ENCODE measurements around the gene BRPF3. TPM values are rescaled to one million over a fixed set of nuclear protein-coding genes. Genes with fewer than 3 reads are reported as not detected.

Gene BRPF3
- total RNA-seq, 1 experiment from 2014 or later, result 19.4 TPM

DNA sequence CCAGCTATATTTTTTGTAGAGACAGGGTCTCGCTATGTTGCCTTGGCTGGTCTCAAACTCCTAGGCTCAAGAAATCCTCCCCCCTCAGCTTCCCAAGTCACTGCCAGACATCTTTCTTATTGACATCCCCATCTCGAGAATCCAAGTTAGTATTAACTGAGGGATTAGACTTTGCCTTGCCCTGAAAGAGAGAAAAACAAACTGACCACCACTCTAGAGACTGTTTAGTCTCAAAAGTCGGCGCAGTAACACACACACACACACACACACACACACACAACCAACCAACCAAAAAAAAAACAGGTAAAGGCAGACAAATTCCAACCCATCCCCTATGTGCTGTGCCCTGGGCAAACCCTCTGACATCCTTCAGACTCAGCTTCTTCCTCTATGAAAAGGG, 46.1 kb downstream of the BRPF3 start:
- no TSS peak for BruUV-seq (replicated peaks)
- peaks cover 30% of the 10 kb centered on the region for H3K27me3 Mint-ChIP-seq (ENCODE audit: insufficient read depth, unreplicated experiment)
- H3K4me3 Mint-ChIP-seq (ENCODE audit: unreplicated experiment), result no peak overlapping the region
- ChIA-PET POLR2A (interaction anchor here (1.0 to 1.2 kb wide), 2 partner anchors 12 to 43 kb away, joined by 4 read pairs; no protein-coding TSS in a partner anchor), CTCF (interaction anchor here (1.0 kb wide), 1 partner anchor 98 kb away, joined by 3 read pairs; no protein-coding TSS in a partner anchor)
- H3K9me3 Mint-ChIP-seq (ENCODE audit: unreplicated experiment), result no peaks in the 10 kb centered on the region
- intact Hi-C loops (cut with micrococcal nuclease), result no loop called here
- H3K4me1 Mint-ChIP-seq (ENCODE audit: insufficient read depth, unreplicated experiment), result peaks cover 7% of the 10 kb centered on the region
- no peak for DNase-seq (ENCODE audit: unreplicated experiment)
- no peak overlapping the region for H3K27ac Mint-ChIP-seq (ENCODE audit: low read depth, unreplicated experiment)
- no peaks in the 10 kb centered on the region for H3K36me3 Mint-ChIP-seq (ENCODE audit: insufficient read depth, unreplicated experiment)
- TF ChIP-seq, protein P1, sequence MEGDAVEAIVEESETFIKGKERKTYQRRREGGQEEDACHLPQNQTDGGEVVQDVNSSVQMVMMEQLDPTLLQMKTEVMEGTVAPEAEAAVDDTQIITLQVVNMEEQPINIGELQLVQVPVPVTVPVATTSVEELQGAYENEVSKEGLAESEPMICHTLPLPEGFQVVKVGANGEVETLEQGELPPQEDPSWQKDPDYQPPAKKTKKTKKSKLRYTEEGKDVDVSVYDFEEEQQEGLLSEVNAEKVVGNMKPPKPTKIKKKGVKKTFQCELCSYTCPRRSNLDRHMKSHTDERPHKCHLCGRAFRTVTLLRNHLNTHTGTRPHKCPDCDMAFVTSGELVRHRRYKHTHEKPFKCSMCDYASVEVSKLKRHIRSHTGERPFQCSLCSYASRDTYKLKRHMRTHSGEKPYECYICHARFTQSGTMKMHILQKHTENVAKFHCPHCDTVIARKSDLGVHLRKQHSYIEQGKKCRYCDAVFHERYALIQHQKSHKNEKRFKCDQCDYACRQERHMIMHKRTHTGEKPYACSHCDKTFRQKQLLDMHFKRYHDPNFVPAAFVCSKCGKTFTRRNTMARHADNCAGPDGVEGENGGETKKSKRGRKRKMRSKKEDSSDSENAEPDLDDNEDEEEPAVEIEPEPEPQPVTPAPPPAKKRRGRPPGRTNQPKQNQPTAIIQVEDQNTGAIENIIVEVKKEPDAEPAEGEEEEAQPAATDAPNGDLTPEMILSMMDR (IDR thresholded peaks at IDR 0.05; ENCODE audit: unreplicated experiment), result no peak

DNA sequence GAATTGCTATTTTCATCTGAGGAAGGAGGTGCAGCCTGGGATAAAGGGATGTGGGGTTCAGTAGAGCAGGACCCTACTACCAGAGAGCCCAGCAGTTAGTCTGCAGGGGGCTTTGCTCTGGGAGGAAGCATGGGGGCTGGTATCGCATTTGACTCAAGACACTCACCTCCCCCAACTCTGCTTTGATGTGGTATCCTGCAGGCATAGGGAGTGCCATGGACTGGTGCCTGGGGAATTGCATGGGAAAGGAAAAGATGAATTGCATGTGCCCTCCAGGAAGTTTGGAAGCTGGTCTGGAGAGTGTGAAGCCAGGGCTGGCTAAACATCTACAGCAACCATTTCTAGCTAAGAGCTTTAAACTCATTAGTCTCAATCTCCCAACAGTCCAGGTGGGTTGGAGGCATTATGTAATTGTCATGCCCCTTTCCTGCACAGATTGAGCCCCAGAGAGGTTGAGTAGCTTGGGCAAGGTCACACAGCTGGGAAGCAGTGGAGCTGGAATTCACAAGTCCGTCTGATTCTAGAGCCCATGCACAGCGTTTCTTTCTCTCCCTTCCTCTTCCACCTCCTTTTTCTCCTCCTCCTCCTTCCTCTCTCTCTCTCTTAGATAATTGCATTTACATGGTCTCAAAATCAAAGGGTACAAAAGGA, 47.1 kb downstream of the BRPF3 start:
- Mint-ChIP-seq H3K4me1 (ENCODE audit: insufficient read depth, unreplicated experiment) (peaks cover 7% of the 10 kb centered on the region), H3K27ac (ENCODE audit: low read depth, unreplicated experiment) (no peak overlapping the region), H3K4me3 (ENCODE audit: unreplicated experiment) (no peak overlapping the region), H3K27me3 (ENCODE audit: insufficient read depth, unreplicated experiment) (peaks cover 30% of the 10 kb centered on the region), H3K36me3 (ENCODE audit: insufficient read depth, unreplicated experiment) (no peaks in the 10 kb centered on the region), H3K9me3 (ENCODE audit: unreplicated experiment) (no peaks in the 10 kb centered on the region)
- CTCF ChIA-PET, result interaction anchor here (1.0 kb wide), 1 partner anchor 97 kb away, joined by 3 read pairs; no protein-coding TSS in a partner anchor
- intact Hi-C loops (cut with micrococcal nuclease), result no loop called here
- no TSS peak for BruUV-seq (replicated peaks)
- DNase-seq (ENCODE audit: unreplicated experiment), result no peak
- TF ChIP-seq, protein P1 (IDR thresholded peaks at IDR 0.05; ENCODE audit: unreplicated experiment), result no peak
- POLR2A ChIA-PET, result no interaction called here

DNA sequence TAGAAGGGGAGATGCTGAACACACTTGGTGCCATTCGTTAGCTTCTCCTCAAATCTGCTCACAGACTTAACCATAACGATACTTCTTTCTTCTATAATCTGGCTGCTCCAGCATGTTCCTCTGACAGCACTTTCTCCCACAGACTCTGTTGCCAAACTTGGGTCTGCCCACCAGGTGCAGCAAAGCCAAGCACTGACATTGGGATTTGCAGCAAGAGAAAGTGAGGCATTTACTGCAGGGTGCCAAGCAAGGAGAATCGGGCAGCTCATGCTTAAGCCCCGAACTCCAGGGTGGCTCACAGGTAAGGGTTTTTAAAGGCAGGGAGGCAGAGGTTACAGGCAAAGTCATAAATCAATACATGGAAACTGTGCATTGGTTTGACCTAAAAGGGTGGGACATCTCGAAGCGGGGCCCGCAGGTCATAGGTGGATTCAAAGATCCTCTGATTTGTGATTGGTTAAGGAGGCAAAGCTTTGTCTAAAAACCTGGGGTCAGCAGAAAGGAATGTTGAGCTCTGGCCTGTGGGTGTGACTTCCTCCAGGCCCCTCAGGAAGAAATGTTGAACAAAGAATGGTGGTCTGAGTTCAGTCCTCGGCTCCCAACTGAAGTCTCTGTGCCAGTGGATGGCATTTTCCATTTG, 48.2 kb downstream of the BRPF3 start:
- H3K4me3 Mint-ChIP-seq (ENCODE audit: unreplicated experiment), result no peak overlapping the region
- BruUV-seq (replicated peaks), result no TSS peak
- DNase-seq (ENCODE audit: unreplicated experiment), result no peak
- H3K36me3 Mint-ChIP-seq (ENCODE audit: insufficient read depth, unreplicated experiment), result no peaks in the 10 kb centered on the region
- H3K4me1 Mint-ChIP-seq (ENCODE audit: insufficient read depth, unreplicated experiment), result peaks cover 7% of the 10 kb centered on the region
- H3K27ac Mint-ChIP-seq (ENCODE audit: low read depth, unreplicated experiment), result no peak overlapping the region
- ChIA-PET POLR2A (no interaction called here), CTCF (no interaction called here)
- intact Hi-C loops (cut with micrococcal nuclease), result no loop called here
- H3K9me3 Mint-ChIP-seq (ENCODE audit: unreplicated experiment), result no peaks in the 10 kb centered on the region
- TF ChIP-seq, protein P1 (IDR thresholded peaks at IDR 0.05; ENCODE audit: unreplicated experiment), result no peak
- peaks cover 30% of the 10 kb centered on the region for H3K27me3 Mint-ChIP-seq (ENCODE audit: insufficient read depth, unreplicated experiment)

DNA sequence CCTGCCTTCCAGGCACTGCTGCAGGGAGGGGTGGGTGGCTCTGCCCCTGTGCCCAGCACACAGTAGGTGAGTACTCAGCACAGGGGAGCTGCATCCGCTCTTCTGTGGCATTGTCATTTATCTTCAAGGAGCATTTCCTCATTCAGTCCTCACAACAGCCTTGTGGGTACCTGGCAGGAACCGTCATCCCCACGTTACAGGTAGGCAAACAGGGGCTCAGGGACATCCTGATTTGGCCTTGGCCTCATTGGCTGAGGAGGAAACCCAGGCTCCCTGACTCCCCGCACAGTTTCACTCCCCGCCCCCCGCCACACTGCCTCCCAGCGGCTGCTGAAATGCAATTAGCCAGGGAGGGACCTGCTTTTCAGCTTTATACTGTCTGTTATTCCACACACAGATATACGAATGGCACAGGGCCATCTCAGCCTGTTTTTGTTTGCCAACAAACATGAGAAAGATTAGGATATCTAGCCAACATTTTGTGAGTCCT, 49.1 kb downstream of the BRPF3 start:
- CTCF ChIA-PET, result no interaction called here

More for the DNA sequence above, 49.1 kb downstream of the BRPF3 start:
- POLR2A ChIA-PET, result no interaction called here
- intact Hi-C loops (cut with micrococcal nuclease), result no loop called here
- no peak overlapping the region for H3K27ac Mint-ChIP-seq (ENCODE audit: low read depth, unreplicated experiment)
- TF ChIP-seq, protein P1 (IDR thresholded peaks at IDR 0.05; ENCODE audit: unreplicated experiment), result no peak
- H3K4me3 Mint-ChIP-seq (ENCODE audit: unreplicated experiment), result no peak overlapping the region
- H3K9me3 Mint-ChIP-seq (ENCODE audit: unreplicated experiment), result no peaks in the 10 kb centered on the region
- BruUV-seq (replicated peaks), result no TSS peak
- DNase-seq (ENCODE audit: unreplicated experiment), result no peak
- no peaks in the 10 kb centered on the region for H3K36me3 Mint-ChIP-seq (ENCODE audit: insufficient read depth, unreplicated experiment)
- peaks cover 7% of the 10 kb centered on the region for H3K4me1 Mint-ChIP-seq (ENCODE audit: insufficient read depth, unreplicated experiment)
- peaks cover 30% of the 10 kb centered on the region for H3K27me3 Mint-ChIP-seq (ENCODE audit: insufficient read depth, unreplicated experiment)

Data from MCF 10A (cell line).